GM12864 (cell line): ENCODE data around the gene DHX32.

ENCODE experiments used
- DNase-seq: peaks from one replicate; pipeline ENCODE4 v3.0.0-alpha.2; 2011; ENCODE audit warnings: low read depth
- H3K4me3 ChIP-seq: 2 replicates; pipeline ENCODE4 v1.5.1; 2011; ENCODE audit warnings: mild to moderate bottlenecking, low read depth, low read length, control low read depth
- TF ChIP-seq, protein P1 (sequence below): IDR thresholded peaks from 2 replicates; pipeline ENCODE4 v1.5.1; 2011; ENCODE audit warnings: low read depth, mild to moderate bottlenecking, moderate library complexity, low read length, control low read depth, inconsistent platforms; ENCODE audit errors: missing control alignments

DHX32 gene

GRCh38 chr10:125802131-125802530 is 79.0 kb downstream of the DHX32 start:
- no peak overlapping the region for H3K4me3 ChIP-seq
- TF ChIP-seq, protein P1, sequence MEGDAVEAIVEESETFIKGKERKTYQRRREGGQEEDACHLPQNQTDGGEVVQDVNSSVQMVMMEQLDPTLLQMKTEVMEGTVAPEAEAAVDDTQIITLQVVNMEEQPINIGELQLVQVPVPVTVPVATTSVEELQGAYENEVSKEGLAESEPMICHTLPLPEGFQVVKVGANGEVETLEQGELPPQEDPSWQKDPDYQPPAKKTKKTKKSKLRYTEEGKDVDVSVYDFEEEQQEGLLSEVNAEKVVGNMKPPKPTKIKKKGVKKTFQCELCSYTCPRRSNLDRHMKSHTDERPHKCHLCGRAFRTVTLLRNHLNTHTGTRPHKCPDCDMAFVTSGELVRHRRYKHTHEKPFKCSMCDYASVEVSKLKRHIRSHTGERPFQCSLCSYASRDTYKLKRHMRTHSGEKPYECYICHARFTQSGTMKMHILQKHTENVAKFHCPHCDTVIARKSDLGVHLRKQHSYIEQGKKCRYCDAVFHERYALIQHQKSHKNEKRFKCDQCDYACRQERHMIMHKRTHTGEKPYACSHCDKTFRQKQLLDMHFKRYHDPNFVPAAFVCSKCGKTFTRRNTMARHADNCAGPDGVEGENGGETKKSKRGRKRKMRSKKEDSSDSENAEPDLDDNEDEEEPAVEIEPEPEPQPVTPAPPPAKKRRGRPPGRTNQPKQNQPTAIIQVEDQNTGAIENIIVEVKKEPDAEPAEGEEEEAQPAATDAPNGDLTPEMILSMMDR, result no peak
- no peak for DNase-seq

DNA sequence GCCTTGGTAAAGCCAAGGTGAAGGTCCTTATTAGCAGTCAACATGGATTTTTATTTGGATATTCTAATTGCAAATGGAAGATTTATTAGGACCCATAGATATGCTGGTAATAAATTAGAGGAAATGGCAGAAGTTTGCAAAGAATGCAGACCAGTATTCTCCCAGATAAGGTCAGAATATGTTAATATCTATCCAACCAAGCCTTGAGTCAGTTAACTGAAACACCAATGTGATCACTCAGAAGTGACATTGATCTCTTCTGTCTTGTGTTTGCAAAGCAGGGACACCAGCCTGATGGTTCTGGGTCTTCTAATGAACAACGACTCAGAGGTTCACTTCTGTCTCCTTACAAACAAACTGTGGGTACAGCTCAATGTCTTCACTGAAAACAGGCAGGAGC is 79.5 kb downstream of the DHX32 start:
- DNase-seq, result no peak
- H3K4me3 ChIP-seq, result no peak overlapping the region
- TF ChIP-seq, protein P1, result no peak

DNA sequence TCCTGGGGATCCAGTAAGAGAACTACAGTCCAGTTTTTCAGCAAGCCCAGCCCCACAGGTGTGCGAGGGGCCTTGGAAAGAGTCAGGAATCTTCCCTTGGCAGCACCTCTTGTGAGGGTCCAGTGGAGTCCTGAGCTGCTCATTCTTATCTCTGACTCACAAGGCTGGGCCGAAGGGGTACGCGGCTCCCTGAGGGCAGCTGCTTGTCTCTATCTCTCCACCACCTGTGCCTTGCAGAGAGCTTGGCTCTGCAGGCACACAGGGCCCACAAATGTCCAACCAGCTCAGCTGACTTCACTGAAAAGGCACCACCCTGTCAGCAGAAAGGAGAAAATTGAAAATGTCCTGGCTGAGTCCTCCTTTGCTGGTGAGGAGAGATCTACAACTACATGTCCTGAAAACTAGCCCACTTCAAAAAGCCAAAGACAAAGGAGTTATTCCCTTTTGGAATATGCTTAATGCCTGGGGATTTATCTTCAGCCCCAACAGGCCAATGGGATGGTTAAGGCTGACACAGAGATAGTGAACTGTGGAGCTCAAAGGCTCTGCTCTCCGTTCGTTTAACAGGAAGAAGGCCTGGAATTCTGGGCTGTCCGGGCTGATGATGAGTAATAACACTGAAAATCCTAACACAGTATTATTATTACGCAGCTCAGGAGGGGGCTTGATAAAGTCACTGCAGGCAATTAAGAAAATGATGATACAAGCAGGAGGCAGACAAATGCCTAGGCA is 81.5 kb downstream of the DHX32 start:
- TF ChIP-seq, protein P1, result no peak

DNA sequence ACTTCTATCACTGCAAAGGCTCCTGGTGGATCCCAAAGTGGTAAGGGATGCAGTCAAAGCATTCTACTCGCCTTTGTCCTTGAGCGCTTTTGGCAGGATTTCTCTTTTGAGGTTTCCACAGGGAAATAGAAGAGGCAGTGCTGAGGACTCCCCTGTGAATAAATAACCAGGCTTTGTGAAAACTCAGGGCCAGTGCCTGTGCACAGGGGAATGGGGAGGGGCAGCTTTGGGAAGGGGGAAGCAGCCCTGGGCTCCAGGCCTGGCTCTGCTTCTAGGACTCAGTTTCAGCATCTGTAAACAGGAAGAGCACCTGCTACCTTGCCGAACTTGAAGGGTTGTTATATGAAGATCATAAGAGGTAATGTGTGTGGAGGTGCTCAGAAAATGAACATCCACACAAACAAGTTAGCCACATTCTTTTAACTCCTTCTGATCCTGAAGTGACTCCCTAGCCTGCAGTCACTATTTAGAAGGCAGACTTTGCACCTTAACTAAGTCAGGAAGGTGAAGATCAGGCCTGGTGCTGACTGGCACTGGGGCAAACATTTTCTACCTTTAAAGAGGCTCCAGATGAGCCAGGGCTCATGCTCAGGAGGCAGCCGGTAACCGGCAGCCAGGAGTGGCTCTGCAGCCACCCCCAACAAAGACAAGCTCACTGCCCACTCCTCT is 83.0 kb downstream of the DHX32 start:
- TF ChIP-seq, protein P1, result no peak
- H3K4me3 ChIP-seq, result no peak overlapping the region
- DNase-seq, result no peak

More for the DNA sequence above, 81.5 kb downstream of the DHX32 start:
- H3K4me3 ChIP-seq, result no peak overlapping the region
- DNase-seq, result no peak

DNA sequence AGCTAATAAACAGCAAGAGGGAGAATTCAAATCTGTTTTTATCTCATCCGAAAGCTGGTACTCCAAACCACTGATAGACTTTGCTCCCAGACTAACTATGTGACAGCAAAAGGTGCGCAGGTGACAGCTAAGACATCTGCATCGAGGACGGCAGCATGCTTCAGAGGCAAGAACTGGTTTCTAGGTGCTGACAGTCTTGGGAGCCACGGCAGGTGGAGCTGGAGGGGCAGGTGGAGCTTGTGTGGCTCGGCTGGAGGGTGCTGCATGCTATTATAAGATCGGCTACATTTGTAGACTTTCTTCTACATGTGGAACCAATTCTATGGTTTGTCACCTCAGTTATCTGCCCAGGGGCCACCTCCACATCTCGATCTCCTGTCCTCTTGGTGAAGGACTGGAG is 83.7 kb downstream of the DHX32 start:
- no peak for DNase-seq
- H3K4me3 ChIP-seq, result no peak overlapping the region
- TF ChIP-seq, protein P1, result no peak

GRCh38 chr10:125795637-125796190 is 85.4 kb downstream of the DHX32 start:
- no peak overlapping the region for H3K4me3 ChIP-seq
- TF ChIP-seq, protein P1, result no peak
- DNase-seq, result no peak
